GM18909 (cell line): ENCODE data around the gene PIGV.
A peak's percentile ranks its signal among the peaks of the same experiment; 100 is the strongest.

ENCODE experiments used
- ATAC-seq: cut with Tn5 transposase; IDR thresholded peaks from one replicate; pipeline ENCODE4 v1.9.1; 2021; ENCODE audit warnings: mild to moderate bottlenecking; ENCODE audit not compliant: unreplicated experiment, poor library complexity

The PIGV gene

GRCh38 chr1:26771643-26772321 lies 16.0 kb upstream of the PIGV start:
- no peak for ATAC-seq

- ATAC-seq = no peak
Measured at GRCh38 chr1:26772687-26773086, 15.1 kb upstream of the PIGV start.

GRCh38 chr1:26774462-26774861 lies 13.3 kb upstream of the PIGV start:
- no peak for ATAC-seq

- ATAC-seq = no peak
Measured at GRCh38 chr1:26775666-26776065, 12.1 kb upstream of the PIGV start.

GRCh38 chr1:26779098-26779668 lies 8.6 kb upstream of the PIGV start:
- ATAC-seq = no peak

GRCh38 chr1:26780344-26780957 lies 7.3 kb upstream of the PIGV start:
- no peak for ATAC-seq

GRCh38 chr1:26781206-26781825 lies 6.4 kb upstream of the PIGV start:
- ATAC-seq = no peak

GRCh38 chr1:26782521-26783212 lies 5.1 kb upstream of the PIGV start:
- no peak for ATAC-seq

- no peak for ATAC-seq
Measured at GRCh38 chr1:26783646-26784022, 4.1 kb upstream of the PIGV start.

- no peak for ATAC-seq
Measured at GRCh38 chr1:26784023-26784871, 3.5 kb upstream of the PIGV start.

- no peak for ATAC-seq
Measured at GRCh38 chr1:26784886-26785285, 2.9 kb upstream of the PIGV start.

- ATAC-seq = no peak
Measured at GRCh38 chr1:26785611-26786436, 1.9 kb upstream of the PIGV start.

GRCh38 chr1:26786437-26787380 lies 1.0 kb upstream of the PIGV start:
- ATAC-seq = peak; percentile 17

- peak; percentile 51 for ATAC-seq
Measured at GRCh38 chr1:26787381-26787705, 407 bp upstream of the PIGV start.

- no peak for ATAC-seq
Measured at GRCh38 chr1:26788515-26788785, 700 bp downstream of the PIGV start.

GRCh38 chr1:26788836-26789611 lies 1.3 kb downstream of the PIGV start:
- peak; percentile 26 for ATAC-seq

- no peak for ATAC-seq
Measured at GRCh38 chr1:26789612-26789865, 1.8 kb downstream of the PIGV start.

- ATAC-seq = no peak
Measured at GRCh38 chr1:26789931-26790330, 2.2 kb downstream of the PIGV start.
